Measurements from ENCODE around the gene BCL11B.

DNA sequence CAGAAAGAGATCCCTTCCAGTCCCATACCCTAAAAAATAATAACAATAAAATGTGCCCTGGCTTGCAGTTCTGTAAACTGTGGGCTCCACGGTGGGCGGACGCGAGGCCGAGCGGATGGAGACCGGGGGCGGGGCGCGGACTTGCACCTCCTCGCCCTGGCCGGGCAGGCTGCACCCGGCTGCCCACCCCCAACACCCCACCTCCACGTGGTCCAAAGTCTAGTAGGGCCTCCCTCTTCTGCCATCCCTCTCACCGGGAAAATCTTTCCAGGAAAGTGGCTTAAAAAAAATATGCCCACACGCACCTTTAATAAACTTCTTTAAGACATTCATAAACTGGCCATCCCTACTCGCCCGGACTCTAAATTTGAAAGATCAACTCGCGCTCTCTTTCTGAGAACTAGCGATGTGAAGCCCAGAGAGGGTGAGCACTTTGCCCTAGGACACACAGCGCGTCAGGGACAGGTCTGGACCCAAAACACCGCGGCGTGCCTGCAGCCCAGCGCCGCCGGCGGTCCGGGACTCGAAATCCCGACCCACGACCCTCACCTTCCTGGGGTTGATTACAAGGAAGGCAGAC lies 1.9 kb upstream of the BCL11B start:
- TF ChIP-seq, protein P1, sequence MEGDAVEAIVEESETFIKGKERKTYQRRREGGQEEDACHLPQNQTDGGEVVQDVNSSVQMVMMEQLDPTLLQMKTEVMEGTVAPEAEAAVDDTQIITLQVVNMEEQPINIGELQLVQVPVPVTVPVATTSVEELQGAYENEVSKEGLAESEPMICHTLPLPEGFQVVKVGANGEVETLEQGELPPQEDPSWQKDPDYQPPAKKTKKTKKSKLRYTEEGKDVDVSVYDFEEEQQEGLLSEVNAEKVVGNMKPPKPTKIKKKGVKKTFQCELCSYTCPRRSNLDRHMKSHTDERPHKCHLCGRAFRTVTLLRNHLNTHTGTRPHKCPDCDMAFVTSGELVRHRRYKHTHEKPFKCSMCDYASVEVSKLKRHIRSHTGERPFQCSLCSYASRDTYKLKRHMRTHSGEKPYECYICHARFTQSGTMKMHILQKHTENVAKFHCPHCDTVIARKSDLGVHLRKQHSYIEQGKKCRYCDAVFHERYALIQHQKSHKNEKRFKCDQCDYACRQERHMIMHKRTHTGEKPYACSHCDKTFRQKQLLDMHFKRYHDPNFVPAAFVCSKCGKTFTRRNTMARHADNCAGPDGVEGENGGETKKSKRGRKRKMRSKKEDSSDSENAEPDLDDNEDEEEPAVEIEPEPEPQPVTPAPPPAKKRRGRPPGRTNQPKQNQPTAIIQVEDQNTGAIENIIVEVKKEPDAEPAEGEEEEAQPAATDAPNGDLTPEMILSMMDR (IDR thresholded peaks at IDR 0.05) = no peak
- no peak for TF ChIP-seq EZH2 (IDR thresholded peaks at IDR 0.05; ENCODE audit: borderline replicate concordance, insufficient read depth, low read depth, low read length, poor library complexity, severe bottlenecking)
